DMS79 (cell line): ENCODE measurements around the gene KCTD21.

Source experiments
- DNase-seq: peaks from one replicate; lab custom pipeline; 2025; lab: John Stamatoyannopoulos, UW

KCTD21 gene

DNA sequence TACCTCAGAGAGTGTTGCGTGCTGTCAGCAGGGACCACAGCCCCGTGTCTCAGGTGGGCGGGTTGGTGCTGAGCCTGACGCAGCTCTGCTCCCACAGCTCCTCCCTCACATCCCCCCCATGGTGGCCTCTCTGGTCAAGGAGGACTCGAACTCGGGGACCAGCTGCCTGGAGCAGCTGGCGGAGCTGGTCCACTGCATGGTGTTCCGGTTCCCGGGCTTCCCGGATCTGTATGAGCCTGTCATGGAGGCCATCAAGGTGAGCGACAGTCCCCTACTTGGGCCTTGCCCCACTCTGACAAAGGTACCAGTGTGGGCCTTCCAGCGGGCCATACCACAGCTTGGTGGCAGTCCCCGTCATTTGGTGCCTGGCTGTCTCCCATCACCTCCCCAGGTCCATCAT lies 12.1 kb upstream of the KCTD21 start:
- DNase-seq, result no peak

DNA sequence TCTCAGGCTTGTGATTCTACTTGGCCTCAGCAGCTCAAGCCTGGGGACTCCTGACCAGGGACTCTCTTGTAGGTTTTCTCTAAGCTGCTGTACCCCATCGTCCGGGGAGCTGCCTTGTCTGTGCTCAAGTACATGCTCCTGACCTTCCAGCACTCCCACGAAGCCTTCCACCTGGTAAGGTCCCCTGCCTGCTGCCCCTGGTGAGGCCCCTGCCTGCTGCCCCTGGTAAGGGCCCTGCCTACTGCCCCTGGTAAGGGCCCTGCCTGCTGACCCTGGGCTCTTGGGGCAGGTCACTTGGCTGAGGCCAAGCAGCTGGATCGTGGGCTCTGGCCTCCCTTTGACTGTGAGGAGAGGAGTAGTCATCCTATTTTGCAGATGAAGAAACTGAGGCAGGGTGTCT lies 11.6 kb upstream of the KCTD21 start:
- no peak for DNase-seq

DNA sequence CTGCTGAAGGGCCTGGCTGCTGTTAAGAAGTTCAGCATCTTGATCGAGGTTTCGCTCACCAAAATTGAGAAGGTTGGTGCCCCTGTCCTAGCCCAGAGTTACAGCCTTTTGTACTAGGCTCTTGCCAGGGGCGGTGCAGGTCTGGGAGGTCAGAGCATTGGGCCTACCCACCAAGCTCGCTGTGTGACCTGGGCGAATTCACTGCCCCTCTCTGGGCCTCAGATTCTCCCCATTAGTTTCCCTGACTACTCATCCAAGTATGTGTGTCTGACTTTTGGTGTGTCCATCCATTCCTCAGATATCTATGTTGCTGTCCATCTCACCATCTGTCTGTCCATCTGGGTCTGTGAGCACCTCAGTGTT lies 11.2 kb upstream of the KCTD21 start:
- no peak for DNase-seq

DNA sequence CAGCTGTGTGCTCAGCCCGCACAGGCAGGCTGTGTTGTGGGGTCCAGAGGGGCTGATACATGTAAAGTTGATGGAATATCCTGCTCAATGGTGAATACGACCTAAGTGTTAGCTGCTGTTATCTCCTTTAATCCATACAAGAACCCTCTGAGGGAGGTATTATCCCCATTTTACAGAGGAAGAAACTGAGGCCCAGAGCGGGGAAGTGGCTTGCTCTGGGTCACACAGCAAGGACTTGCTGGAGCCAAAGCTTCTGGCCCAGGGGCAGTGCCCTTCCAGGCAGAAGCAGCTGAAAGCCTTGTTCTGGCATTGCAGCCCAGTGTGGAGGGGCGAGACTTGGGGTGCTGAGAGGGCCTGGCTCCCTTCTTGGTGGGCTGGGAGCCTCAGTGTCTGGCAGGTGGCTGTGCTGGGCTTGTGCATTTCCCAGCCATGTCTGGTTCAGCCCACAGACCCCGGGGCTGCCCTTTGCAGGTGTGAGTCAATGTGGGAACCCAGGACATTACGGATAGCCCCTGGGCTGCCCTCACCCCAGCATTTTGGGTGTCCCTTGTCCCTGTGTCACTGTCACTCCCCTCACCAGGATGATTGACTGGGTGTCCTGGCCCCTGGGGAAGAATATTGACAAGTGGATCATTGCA lies 10.7 kb upstream of the KCTD21 start:
- DNase-seq, result no peak

DNA sequence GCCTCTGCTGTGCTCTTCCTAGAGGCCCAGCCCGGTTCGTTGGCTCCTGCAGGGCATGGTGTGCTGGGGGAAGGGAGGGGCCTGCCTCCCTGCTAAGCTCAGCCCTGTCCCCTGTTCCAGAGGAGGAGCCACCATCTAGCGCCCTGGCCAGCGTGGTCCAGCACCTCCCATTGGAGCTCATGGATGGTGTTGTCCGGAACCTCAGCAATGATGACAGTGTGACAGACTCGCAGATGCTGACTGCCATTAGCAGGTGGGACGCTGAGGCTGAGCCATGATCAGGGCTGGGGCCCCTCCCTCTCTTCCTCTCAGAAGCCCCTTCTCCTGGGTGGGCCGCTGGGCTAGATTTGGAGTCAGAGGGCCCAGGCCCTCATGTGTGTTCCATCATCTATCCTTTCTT lies 9.4 kb upstream of the KCTD21 start:
- no peak for DNase-seq

DNA sequence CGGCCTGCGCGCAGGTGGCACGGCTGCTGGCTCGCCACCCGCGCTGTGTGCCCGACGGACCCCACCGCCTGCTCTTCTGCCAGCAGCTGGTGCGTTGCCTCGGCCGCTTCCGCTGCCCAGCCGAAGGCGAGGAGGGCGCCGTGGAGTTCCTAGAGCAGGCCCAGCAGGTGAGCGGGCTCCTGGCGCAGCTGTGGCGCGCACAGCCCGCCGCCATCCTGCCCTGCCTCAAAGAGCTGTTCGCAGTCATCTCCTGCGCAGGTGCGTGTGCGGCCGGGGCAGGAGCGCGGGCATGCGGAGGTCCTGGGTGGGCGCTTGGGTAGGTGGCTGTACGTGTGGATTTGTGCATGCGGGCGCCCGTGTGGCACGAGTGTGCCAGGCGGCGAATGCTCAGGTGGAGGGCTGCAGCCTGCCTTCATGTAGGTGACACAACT lies 8.2 kb upstream of the KCTD21 start:
- no peak for DNase-seq

DNA sequence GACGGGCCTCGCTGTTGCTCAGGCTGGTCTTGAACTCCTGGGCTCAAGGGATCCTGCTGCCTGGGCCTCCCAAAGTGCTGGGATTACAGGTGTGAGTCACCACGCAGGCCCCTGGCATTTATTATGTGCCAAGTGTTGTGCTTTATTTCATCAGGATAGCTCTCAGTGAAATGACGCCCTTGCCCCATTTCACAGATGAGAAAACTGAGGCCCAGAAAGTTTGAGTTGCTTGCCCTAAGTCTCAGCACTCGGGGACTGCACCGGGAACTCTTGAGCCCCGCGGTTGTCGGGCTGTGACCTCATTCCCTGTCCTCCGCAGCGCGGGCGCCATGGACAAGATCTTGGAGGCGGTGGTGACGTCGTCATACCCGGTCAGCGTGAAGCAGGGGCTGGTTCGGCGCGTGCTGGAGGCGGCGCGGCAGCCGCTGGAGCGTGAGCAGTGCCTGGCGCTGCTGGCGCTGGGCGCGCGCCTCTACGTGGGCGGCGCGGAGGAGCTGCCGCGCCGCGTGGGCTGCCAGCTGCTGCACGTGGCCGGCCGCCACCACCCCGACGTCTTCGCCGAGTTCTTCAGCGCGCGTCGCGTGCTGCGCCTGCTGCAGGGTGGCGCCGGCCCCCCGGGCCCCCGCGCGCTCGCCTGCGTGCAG lies 7.6 kb upstream of the KCTD21 start:
- DNase-seq, result no peak

DNA sequence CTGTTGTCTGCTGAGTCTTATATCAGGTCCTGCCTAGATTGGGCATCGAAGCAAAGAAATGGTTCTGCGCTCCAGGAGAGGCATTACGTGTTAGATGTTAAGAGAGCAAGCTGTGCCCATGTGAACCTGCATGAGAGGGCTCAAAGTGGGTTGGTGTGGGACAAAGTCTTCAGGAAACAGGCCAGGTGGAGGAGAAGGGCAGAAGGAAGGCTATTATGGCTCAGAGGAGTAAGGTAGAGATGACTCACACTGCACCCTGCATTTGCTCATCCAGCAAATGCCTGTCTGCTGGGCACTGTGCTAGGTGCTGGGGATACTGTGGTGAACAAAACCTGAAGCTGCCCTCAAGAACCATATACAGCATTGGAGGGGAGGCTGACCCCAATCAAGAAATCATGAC lies 6.1 kb upstream of the KCTD21 start:
- no peak for DNase-seq

DNA sequence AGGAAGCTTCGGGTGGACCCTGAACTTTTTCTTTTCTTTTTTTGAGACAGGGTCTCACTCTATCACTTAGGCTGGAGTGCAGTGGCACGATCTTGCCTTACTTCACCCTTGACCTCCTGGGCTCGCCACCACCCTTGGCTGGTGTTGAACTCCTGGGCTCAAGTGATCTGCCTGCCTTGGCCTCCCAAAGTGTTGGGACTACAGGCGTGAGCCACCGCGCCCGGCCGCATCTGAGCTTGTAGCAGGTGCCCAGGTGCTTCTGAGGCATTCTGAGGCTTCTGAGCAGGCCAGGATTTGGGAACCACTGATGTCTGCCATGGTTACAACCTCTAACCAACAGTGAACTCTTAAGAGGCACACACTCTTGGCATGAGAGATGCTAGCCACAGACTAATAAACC lies 5.4 kb upstream of the KCTD21 start:
- no peak for DNase-seq

DNA sequence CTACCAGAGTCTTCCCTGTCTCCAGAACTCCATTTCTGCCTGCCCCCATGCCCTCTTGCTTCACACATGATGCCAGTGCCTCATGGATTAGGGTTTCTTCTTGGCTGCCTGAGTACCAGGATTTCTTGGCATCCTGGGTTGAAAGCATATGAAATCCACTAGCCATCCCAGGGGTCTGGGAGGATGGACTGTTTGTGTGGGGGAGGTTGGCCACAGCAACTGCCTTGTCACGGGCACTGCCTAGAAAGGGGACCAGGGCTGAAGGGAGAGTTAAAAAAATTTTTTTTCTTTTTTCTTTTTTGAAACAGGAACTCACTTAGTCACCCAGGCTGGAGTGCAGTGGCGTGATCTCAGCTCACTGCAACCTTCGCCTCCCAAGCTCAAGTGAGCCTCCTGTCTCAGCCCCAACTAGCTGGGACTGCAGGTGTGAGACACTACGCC lies 4.5 kb upstream of the KCTD21 start:
- no peak for DNase-seq

DNA sequence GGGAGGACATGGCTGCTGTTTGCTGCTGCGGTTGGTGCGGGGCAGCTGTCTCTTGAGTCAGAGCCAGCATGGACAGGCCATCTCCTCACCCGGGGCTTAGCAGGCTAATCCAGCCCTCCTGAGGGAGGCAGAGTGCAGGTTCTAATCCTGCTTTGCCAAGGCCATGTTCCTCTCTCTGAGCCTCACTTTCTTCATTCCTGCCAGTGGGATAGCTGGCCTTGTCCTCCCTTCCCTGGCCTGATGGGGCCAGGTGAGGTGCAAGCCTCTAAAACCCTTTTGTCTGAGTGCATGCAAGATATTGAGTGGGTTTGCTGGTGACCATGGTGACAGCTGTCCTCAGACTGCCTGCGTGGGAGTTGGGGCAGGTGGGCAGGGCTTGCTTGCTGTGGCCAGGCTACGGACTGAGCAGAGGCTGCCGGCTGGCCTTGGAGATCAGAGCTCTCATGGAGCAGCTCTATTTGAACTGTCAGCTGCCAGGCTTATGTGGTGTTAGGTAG lies 3.8 kb upstream of the KCTD21 start:
- DNase-seq, result no peak

DNA sequence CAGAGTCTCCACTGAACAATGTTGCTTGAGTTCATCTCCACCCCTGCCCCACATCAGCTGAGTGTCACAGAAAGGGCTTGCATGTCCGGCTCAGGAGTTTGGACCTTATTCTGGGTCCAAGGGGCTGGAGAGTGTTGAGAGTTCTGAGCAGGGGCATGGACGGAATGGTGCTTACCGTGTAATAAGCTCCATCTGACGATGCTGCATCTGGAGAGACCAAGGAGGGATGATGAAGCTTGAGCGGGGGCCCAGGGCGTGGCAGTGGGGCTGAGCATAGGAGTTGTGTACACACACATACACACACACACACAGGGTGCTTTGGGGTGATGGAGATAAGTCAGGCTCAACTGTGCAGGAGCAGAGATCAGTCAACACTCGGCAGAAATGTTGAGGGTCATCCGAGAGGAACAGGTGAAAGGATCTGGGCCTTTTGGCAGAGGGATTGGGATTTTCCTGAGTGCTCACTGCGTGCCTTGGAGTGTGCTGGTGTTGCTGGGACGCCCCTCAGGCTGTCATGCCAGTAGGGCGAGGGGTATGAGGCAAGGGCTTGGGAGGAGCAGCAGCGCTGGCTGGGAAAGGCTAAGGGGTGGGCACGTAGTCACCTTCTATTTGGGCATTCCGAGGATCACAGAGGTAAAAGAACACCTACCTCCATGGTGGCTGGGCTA lies 2.6 kb upstream of the KCTD21 start:
- no peak for DNase-seq

DNA sequence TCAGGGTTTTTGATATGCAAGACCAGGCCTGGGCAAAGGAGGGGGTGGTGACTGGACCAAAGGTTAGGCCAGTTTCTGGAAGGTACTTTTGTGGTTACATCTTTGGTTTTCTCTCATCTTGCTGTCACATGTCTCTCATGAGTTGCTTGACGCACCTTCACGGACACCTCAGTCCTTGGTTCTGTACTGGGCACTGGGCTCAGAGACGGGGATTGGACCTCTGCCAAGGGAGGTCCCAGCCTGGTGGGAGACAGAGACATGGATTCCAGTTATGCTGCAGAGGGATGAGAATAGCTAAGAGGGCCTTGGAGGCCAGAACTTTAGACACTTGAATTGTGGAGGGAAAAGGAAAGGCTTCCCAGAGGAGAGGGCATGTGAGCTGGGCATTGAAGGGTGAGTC lies 1.9 kb upstream of the KCTD21 start:
- no peak for DNase-seq

DNA sequence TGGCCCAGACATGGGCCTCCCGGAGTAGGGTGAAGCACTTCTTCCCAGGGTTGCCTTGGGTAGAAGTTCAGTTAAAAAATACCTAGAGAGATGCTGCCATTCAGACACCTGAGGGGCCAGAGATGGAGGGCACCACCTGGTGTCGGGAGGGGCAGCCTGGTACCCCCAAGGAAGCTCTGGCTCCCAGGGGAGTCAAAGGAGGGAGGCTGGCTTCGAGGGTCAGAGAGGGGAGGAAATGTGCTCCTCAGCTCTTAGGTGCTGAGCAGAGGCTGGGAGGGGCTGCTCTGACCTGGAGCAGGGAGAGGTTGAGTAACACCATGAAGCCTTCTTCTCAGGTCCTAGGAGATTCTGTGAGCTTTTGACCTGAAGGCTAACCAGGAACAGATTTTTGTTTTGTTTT lies 1.4 kb upstream of the KCTD21 start:
- no peak for DNase-seq

DNA sequence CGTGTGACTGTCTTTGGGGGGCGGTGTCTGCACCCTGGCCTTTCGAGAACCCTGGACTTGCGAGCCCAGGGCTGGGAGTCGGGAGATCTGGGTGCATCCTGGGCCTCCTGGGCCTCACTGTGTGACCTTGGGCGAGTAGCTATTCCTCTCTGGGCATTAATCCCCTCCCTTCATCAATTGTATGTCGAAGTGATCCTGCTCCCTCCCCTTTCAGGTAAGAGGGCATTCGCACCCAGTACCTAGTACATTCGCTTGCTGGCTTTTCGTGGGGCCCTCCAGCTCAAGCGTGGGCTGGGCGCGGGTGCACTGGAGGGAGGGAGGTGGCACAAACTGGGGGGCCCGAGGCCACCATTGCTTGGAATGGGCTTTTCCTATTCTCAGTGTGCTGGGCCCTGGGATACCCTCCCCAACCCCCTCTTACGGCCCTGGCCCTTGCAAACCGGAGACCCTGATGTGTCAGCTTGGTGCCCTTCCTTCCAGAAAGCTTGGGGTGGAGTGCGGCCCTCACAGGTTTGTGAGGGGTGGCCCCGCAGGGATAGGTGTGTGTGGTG lies 823 bp upstream of the KCTD21 start:
- DNase-seq, result no peak

DNA sequence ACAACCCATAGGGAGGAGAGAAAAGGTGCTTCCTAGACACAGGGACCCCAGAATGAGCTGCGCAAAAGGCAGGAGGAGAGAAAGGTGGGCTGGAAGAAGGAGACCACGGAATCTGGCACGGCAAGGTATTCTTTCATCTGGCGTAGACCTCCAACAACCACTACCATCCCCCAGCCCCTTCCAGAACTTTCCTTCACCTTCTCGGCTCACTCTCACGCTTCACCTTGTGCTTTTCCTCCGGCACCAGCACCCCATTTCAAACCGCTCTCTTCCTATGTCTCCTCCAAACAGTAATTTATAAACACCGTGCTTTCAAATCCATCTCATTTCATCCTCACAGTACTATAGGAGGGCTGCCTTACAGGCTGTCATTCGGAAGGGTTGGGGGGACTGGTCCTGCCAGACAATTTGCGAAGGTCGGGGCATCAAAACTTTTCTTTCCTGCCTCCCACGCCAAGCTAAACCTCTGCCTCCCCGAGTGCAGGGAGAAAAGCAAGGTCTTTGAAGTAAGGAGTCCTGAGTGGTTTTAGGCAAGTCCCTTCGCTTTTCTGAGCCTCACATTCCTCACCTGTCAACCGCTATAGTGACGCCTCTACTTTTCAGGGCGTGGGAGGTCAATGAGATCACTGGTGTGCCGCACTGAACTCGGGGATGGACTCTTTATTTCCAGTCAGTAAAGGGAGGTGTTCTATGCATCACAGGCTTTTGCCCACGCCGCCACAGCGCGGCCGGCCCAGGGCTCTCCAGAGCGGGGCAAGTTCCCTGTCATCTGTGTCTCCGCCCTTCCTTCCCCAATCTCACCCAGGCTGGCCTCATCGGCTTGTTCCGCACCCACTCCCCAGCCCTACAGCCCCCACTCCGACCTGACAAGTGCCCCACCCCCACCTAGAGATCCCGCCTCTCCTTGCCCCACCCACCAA lies 800 bp downstream of the KCTD21 start:
- DNase-seq, result no peak

DNA sequence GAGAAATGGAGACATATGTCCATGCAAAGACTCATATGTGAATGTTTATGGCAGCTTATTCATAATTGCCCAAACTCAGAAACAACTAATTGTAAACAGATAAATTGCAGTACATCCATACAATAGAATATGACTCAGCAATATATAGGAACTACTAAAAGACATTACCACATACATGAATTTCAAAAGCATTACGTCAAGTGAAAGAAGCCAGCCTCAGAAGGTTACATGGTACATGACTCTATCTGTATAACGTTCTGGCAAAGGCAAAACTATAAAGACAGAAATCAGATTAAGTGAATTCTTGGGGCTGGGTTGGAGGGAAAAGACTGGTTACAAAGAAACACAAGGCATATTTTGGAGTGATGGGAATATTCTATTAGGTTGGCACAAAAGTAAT lies 7.2 kb downstream of the KCTD21 start:
- no peak for DNase-seq

DNA sequence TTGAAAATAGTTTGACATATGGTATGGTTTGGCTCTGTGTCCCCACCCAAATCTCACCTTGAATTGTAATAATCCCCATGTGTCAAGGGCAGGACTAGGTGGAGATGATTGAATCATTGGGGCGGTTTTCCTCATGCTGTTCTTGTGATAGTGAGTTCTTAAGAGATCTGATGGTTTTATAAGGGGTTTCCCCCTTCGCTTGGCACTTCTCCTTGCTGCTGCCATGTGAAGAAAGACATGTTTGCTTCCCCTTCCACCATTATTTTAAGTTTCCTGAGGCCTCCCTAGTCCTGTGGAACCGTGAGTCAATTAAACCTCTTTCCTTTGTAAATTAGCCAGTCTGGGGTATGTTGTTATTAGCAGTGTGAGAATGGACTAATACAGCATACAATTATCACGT lies 7.7 kb downstream of the KCTD21 start:
- no peak for DNase-seq

DNA sequence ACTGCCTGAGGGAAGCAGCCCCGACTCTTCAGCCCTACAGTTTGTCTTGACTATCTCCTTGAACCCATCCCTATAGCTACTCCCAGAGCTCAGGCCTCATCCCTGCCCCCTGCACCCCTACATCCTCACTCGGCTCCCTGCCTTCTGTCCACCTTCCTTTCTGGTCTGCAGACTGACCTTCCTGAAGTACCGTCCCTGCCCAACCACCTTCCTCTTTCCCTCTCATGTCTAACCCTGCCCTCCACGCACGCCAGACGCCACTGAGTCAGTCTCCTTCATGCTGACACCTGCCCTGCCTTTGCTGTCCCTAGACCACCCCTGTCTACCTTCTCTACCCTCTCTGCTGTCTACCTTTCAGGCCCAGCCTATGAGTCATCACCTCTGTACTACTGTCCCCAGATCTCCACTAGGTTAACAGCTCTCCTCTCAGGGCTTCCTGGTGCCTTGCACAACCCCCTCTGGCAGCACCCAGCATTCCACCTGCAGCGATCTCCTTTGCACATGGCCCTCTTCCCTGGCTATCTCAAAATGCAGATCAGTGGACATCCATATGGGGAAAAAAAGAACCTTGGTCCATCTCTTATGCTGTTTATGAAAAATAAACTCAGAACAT lies 8.9 kb downstream of the KCTD21 start:
- no peak for DNase-seq

DNA sequence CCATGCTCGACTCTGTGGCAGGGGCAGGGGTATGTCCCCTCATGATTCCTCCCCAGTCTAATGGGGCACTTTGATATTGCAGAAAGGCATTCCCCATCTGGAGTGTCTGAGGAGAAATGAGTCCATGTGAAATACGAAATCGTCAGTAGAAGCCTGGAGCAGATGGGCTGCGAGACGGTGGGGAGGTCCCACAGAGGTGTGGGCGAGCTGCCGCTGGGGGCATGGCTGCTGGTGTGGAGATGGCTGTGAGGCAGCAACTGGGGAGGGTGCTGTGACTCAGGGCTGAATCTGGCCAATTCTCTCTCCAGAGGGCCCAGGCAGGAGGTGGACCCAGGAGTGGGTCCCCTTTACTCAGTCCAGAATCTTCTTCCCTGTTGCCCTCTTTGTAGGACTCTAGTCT lies 11.2 kb downstream of the KCTD21 start:
- no peak for DNase-seq

DNA sequence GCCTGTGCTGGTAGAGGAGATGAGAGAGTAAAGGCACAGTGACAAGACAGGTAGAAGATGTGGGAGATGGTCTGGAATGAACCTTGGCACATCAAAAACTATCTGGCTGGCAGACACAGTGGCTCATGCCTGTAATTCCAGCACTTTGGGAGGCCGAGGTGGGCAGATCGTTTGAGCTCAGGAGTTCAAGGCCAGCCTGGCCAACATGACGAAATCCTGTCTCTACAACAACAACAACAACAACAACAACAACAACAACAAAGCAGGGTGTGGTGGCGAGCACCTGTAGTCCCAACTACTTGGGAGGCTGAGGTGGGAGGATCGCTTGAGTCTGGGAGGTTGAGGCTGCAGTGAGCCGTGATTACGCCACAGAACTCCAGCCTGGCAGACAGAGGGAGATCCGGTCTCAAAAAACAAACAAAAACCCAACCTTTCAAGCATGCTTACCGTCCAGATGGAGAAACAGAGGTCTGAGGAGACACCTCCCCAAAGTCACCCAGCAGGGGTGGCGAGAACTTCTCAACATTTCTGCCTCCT lies 11.8 kb downstream of the KCTD21 start:
- no peak for DNase-seq
